ENCODE results near the gene RAB10. TPM values are rescaled to one million over a fixed set of nuclear protein-coding genes. Genes with fewer than 3 reads are reported as not detected.
"Not testable (repeated sequence)": the region's sequence is repeated elsewhere in the genome, so short reads cannot be mapped to it uniquely, and the experiment has no call there.

RAB10 gene
- total and polyA plus RNA-seq, 4 experiments from 2014 or later = 67.8 to 108 (median 91.8) TPM

DNA sequence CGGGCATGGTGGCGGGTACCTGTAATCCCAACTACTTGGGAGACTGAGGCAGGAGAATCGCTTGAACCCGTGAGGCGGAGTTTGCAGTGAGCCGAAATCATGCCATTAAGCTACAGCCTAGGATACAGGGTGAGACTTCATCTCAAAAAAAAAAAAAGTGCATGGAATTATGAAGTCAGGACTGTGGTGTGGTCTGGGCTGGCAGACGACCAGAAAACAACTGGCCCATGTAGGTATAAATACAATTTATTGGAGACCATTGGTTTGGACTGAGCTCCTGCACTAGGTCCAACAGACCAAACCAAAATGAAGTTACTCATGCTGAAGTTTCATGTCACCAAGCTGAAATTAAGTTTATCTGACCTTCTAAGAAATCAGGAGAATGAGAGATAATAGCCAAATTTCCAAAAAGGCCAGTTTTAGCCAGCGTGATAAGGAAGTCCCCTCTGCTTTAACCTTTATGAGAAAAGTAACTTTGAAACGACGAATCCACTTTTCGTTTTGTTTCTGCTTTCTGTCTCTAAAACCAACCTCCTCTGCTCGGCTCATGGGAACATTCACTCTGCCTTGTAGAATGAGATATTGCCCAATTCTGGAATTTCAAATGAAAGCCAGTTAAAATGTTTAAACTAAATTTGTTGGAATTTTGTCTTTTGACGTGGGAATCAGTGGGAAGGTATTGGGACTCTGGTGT lies 17.7 kb upstream of the RAB10 start:
- H3K27ac Mint-ChIP-seq = no peak overlapping the region

DNA sequence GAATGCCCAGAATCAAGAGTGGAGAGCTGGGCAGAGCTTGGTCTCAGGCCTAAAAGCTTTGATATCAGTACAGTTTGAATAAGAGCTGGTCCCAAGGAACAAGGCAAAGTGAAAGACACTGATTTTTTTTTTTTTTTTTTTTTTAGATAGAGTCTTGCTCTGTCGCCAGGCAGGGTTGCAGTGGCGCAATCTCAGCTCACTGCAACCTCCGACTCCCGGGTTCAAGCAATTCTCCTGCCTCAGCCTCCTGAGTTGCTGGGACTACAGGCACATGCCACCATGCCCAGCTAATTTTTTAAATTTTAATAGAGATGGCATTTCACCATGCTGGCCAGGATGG lies 17.2 kb upstream of the RAB10 start:
- H3K36me3 ChIP-seq (ENCODE audit: insufficient read depth, low read length); CTCF ChIA-PET (ENCODE audit: partially characterized antibody); H3K4me3 Mint-ChIP-seq; H3K27me3 ChIP-seq (ENCODE audit: insufficient read depth, low read length); H3K4me3 ChIP-seq (ENCODE audit: low read length in 2 of 2); H3K27ac ChIP-seq (ENCODE audit: low read depth, low read length); H3K4me1 Mint-ChIP-seq; H3K36me3 Mint-ChIP-seq; H3K27ac Mint-ChIP-seq; H3K4me1 ChIP-seq (ENCODE audit: insufficient read depth, low read length); intact Hi-C loops (cut with micrococcal nuclease); H3K9me3 Mint-ChIP-seq; POLR2A ChIA-PET (ENCODE audit: partially characterized antibody); H3K9me3 ChIP-seq (ENCODE audit: control insufficient read depth in 1 of 2, low read length in 2 of 2); H3K27me3 Mint-ChIP-seq; DNase-seq: not testable (repeated sequence)

More for the DNA sequence above, 17.7 kb upstream of the RAB10 start:
- ChIA-PET CTCF (ENCODE audit: partially characterized antibody) (no interaction called here), POLR2A (ENCODE audit: partially characterized antibody) (no interaction called here)
- H3K9me3 ChIP-seq (ENCODE audit: control insufficient read depth in 1 of 2, low read length in 2 of 2) = no peaks in the 10 kb centered on the region
- no peak overlapping the region for H3K27ac ChIP-seq (ENCODE audit: low read depth, low read length)
- Mint-ChIP-seq H3K4me3 (no peak overlapping the region), H3K36me3 (no peaks in the 10 kb centered on the region), H3K9me3 (peaks cover 0 to 2% (median 0%) of the 10 kb centered on the region in 8 donors), H3K4me1 (peaks cover 0 to 3% (median 0%) of the 10 kb centered on the region in 4 donors), H3K27me3 (no peaks in the 10 kb centered on the region)
- no peak for DNase-seq
- no peaks in the 10 kb centered on the region for H3K27me3 ChIP-seq (ENCODE audit: insufficient read depth, low read length)
- no peak overlapping the region for H3K4me3 ChIP-seq (ENCODE audit: low read length in 2 of 2)
- H3K36me3 ChIP-seq (ENCODE audit: insufficient read depth, low read length) = no peaks in the 10 kb centered on the region
- H3K4me1 ChIP-seq (ENCODE audit: insufficient read depth, low read length) = no peaks in the 10 kb centered on the region
- intact Hi-C loops (cut with micrococcal nuclease) = no loop called here

DNA sequence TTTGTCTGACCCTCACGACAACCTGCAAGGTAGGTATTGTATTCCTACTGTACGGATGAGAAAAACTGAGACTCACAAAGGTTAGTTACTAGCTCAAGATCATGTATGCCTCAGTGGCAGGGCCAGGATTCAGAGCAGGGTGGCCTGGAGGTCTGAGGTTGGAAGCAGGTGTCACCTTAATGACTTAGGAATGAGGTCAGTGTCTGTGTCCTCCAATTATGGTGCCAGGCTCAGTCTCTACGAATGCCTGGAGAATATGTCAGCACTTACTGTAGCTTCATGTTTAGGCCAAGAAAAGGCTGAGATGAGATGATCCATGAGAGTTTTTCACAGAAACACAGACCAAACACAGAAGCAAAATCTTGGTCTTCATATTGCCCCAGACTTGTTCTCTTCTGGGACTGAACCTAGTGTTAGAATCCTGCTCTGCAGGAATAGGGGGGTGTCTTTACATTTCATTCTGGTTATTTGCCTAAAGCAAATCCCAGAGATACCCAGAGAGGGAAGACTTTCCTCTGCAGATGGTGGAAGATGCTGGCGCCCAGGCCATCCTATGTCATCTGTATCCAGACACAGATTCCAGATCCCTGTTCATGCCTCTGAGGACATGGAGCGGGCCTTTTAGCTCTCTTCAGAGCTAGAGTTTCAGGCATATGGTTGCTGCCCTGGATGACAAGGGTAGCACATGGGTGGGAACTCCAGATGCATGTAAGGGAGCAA lies 16.3 kb upstream of the RAB10 start:
- Mint-ChIP-seq H3K27me3 (no peaks in the 10 kb centered on the region), H3K27ac (no peak overlapping the region), H3K36me3 (no peaks in the 10 kb centered on the region), H3K4me1 (peaks cover 0 to 3% (median 0%) of the 10 kb centered on the region in 4 donors), H3K4me3 (no peak overlapping the region), H3K9me3 (peaks cover 0 to 2% (median 0%) of the 10 kb centered on the region in 8 donors)
- no peaks in the 10 kb centered on the region for H3K36me3 ChIP-seq (ENCODE audit: insufficient read depth, low read length)
- no peak overlapping the region for H3K4me3 ChIP-seq (ENCODE audit: low read length in 2 of 2)
- H3K27ac ChIP-seq (ENCODE audit: low read depth, low read length) = no peak overlapping the region
- H3K9me3 ChIP-seq (ENCODE audit: control insufficient read depth in 1 of 2, low read length in 2 of 2) = no peaks in the 10 kb centered on the region
- no peaks in the 10 kb centered on the region for H3K27me3 ChIP-seq (ENCODE audit: insufficient read depth, low read length)
- intact Hi-C loops (cut with micrococcal nuclease) = no loop called here
- ChIA-PET CTCF (ENCODE audit: partially characterized antibody) (interaction anchor here (1.0 kb wide), 1 partner anchor 165 kb away, joined by 3 read pairs; no protein-coding TSS in a partner anchor), POLR2A (ENCODE audit: partially characterized antibody) (no interaction called here)
- no peaks in the 10 kb centered on the region for H3K4me1 ChIP-seq (ENCODE audit: insufficient read depth, low read length)
- no peak for DNase-seq

DNA sequence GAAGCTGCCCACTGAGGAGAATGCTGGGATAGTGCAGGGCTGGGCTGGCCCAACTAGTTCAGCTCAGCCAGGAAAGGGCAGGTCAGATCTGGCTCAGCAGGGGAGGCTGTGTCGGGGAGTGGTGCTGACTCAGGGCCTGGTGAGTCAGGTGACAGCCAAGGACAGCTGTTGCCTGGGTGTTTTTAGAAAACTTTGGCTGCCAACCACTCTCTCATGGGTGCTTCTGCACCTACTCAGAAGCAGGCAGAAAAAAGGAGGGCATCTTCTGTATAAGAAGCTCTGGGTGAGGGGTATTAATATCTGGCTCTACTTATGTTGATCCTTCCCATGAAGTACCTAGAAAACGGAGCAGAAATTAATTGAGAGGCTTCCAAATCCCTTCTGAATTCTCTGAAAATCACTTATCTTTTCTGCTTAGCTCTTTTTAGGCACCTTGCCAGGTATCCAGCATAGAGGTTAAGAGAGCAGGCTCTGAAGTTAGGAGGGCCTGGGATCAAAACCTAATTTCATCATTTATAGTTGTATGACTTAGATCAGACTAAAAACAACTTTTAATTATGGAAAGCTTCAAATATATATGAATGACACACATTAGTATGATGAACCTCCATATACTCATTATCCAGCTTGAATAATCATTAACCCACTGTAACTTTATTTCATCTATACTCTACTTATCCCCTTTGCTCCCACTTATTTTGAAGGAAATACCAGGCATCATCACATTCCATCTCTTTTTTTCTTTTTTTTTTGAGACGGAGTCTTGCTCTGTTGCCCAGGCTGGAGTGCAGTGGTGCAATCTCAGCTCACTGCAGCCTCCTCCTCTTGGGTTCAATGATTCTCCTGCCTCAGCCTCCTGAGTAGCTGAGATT lies 15.5 kb upstream of the RAB10 start:
- H3K4me3 Mint-ChIP-seq = no peak overlapping the region
- intact Hi-C loops (cut with micrococcal nuclease) = no loop called here
- no peaks in the 10 kb centered on the region for H3K27me3 Mint-ChIP-seq
- no peaks in the 10 kb centered on the region for H3K36me3 Mint-ChIP-seq
- ChIA-PET CTCF (ENCODE audit: partially characterized antibody) (interaction anchor here (1.0 kb wide), 1 partner anchor 165 kb away, joined by 3 read pairs; no protein-coding TSS in a partner anchor), POLR2A (ENCODE audit: partially characterized antibody) (interaction anchor here (0.6 kb wide), 1 partner anchor 109 kb away, joined by 3 read pairs; no protein-coding TSS in a partner anchor)
- H3K27me3 ChIP-seq (ENCODE audit: insufficient read depth, low read length) = no peaks in the 10 kb centered on the region
- peak overlapping the region in 1 of 7 donors; percentile 50 for H3K27ac Mint-ChIP-seq
- no peak overlapping the region for H3K27ac ChIP-seq (ENCODE audit: low read depth, low read length)
- no peaks in the 10 kb centered on the region for H3K36me3 ChIP-seq (ENCODE audit: insufficient read depth, low read length)
- DNase-seq = no peak
- no peak overlapping the region for H3K4me3 ChIP-seq (ENCODE audit: low read length in 2 of 2)
- peaks cover 0 to 3% (median 0%) of the 10 kb centered on the region in 4 donors for H3K4me1 Mint-ChIP-seq
- peaks cover 0 to 2% (median 0%) of the 10 kb centered on the region in 8 donors for H3K9me3 Mint-ChIP-seq
- H3K4me1 ChIP-seq (ENCODE audit: insufficient read depth, low read length) = no peaks in the 10 kb centered on the region
- no peaks in the 10 kb centered on the region for H3K9me3 ChIP-seq (ENCODE audit: control insufficient read depth in 1 of 2, low read length in 2 of 2)

DNA sequence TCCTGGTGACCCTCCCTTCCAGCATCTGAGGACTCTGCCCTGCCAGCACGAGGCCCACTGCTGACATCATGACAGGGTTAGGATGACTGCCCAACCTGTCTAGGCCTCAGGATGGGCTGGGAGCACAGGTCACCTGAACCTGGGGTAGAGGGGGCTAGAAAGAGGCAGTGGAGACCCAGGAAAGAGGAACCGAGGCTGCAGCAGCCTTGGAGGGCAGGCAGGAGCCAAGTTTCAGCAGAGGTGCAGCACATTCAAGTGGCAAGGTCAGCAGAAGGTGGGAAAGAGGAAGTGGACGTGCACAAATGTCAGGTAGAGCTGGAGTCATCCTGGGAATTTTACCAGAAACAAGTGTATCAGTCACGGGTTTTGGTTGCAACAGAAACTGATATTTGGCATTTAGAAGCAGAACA lies 13.6 kb upstream of the RAB10 start:
- Mint-ChIP-seq H3K27me3 (no peaks in the 10 kb centered on the region), H3K4me3 (peak overlapping the region in 1 of 8 donors; percentile 6), H3K36me3 (no peaks in the 10 kb centered on the region), H3K9me3 (peaks cover 0 to 2% (median 0%) of the 10 kb centered on the region in 8 donors), H3K4me1 (peaks cover 0 to 3% (median 0%) of the 10 kb centered on the region in 4 donors), H3K27ac (peak overlapping the region in 1 of 7 donors; percentile 53)
- H3K27me3 ChIP-seq (ENCODE audit: insufficient read depth, low read length) = no peaks in the 10 kb centered on the region
- no peaks in the 10 kb centered on the region for H3K4me1 ChIP-seq (ENCODE audit: insufficient read depth, low read length)
- H3K9me3 ChIP-seq (ENCODE audit: control insufficient read depth in 1 of 2, low read length in 2 of 2) = no peaks in the 10 kb centered on the region
- H3K36me3 ChIP-seq (ENCODE audit: insufficient read depth, low read length) = no peaks in the 10 kb centered on the region
- H3K27ac ChIP-seq (ENCODE audit: low read depth, low read length) = no peak overlapping the region
- intact Hi-C loops (cut with micrococcal nuclease) = no loop called here
- ChIA-PET POLR2A (ENCODE audit: partially characterized antibody) (no interaction called here), CTCF (ENCODE audit: partially characterized antibody) (no interaction called here)
- no peak for DNase-seq
- no peak overlapping the region for H3K4me3 ChIP-seq (ENCODE audit: low read length in 2 of 2)

DNA sequence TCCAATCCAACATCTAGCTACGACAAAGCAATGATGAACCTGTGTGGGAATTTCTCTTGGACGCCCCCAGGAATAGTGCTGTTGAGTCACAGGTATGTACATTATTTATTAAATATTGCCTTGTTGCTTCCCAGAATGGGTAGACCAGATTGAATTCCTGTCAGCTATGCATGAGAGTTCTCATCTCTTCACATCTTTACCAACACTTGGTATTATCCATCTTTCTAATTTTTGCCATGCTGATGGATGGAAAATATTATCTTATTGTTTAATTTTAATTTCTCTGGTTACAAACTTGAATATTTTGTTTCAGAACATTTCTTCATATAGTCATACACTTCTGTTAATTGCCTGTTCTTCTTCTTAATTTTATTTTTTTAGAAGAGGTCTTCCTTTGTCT lies 9.6 kb upstream of the RAB10 start:
- H3K36me3 ChIP-seq (ENCODE audit: insufficient read depth, low read length) = no peaks in the 10 kb centered on the region
- no peaks in the 10 kb centered on the region for H3K36me3 Mint-ChIP-seq
- peaks cover 0 to 3% of the 10 kb centered on the region in 2 donors for H3K27me3 Mint-ChIP-seq
- DNase-seq = no peak
- H3K4me1 ChIP-seq (ENCODE audit: insufficient read depth, low read length) = no peaks in the 10 kb centered on the region
- POLR2A ChIA-PET (ENCODE audit: partially characterized antibody) = no interaction called here
- intact Hi-C loops (cut with micrococcal nuclease) = no loop called here
- no peaks in the 10 kb centered on the region for H3K4me1 Mint-ChIP-seq
- no peak overlapping the region for H3K27ac Mint-ChIP-seq
- CTCF ChIA-PET (ENCODE audit: partially characterized antibody) = no interaction called here
- no peaks in the 10 kb centered on the region for H3K9me3 ChIP-seq (ENCODE audit: control insufficient read depth in 1 of 2, low read length in 2 of 2)
- H3K4me3 Mint-ChIP-seq = no peak overlapping the region
- H3K27me3 ChIP-seq (ENCODE audit: insufficient read depth, low read length) = no peaks in the 10 kb centered on the region
- no peaks in the 10 kb centered on the region for H3K9me3 Mint-ChIP-seq
- no peak overlapping the region for H3K27ac ChIP-seq (ENCODE audit: low read depth, low read length)
- no peak overlapping the region for H3K4me3 ChIP-seq (ENCODE audit: low read length in 2 of 2)

DNA sequence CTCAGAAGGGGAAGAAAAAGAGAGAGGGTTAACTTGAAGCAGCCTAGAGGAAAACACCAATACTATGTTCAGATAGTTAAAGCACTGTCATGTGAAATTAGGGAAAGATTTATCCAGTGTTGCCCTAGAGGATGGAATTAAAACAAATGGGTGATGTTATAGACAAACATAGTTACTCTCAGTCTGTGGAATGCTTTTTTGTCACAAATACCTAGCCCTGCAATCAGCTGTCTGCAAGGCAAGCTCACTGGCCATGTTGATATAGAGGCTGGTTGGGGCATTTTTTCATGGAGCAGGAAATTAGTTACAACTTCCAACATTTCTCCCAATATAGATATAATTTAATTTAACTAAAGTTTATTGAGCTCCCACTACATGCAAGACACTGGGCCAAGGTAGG lies 8.4 kb upstream of the RAB10 start:
- Mint-ChIP-seq H3K36me3 (no peaks in the 10 kb centered on the region), H3K9me3 (no peaks in the 10 kb centered on the region), H3K27me3 (peaks cover 0 to 3% of the 10 kb centered on the region in 2 donors), H3K4me1 (no peaks in the 10 kb centered on the region), H3K27ac (no peak overlapping the region), H3K4me3 (no peak overlapping the region)
- ChIA-PET POLR2A (ENCODE audit: partially characterized antibody) (no interaction called here), CTCF (ENCODE audit: partially characterized antibody) (interaction anchor here (1.1 kb wide), 1 partner anchor 11 kb away, joined by 3 read pairs; no protein-coding TSS in a partner anchor)
- no peaks in the 10 kb centered on the region for H3K27me3 ChIP-seq (ENCODE audit: insufficient read depth, low read length)
- H3K9me3 ChIP-seq (ENCODE audit: control insufficient read depth in 1 of 2, low read length in 2 of 2) = no peaks in the 10 kb centered on the region
- H3K27ac ChIP-seq (ENCODE audit: low read depth, low read length) = no peak overlapping the region
- intact Hi-C loops (cut with micrococcal nuclease) = no loop called here
- no peak for DNase-seq
- H3K4me1 ChIP-seq (ENCODE audit: insufficient read depth, low read length) = no peaks in the 10 kb centered on the region
- H3K36me3 ChIP-seq (ENCODE audit: insufficient read depth, low read length) = no peaks in the 10 kb centered on the region
- H3K4me3 ChIP-seq (ENCODE audit: low read length in 2 of 2) = no peak overlapping the region
